Parathyroid adenoma (tissue), 2 donors: Measurements from ENCODE around the gene RPS6KA2.

Experiments
- H2AFZ ChIP-seq: fragments of 300-600 bp; sonication (generic); one replicate; pipeline ENCODE4 v1.7.0; 2017; ENCODE audit warnings: antibody characterized with exemption, mild to moderate bottlenecking
- H3K27ac ChIP-seq: fragments of 300-600 bp; sonication (generic); one replicate; pipeline ENCODE4 v1.7.0; 2017
- H3K27me3 ChIP-seq: fragments of 300-600 bp; sonication (generic); one replicate; pipeline ENCODE4 v1.7.0; 2017; ENCODE audit warnings: low read length; ENCODE audit not compliant: control insufficient read depth, insufficient read depth
- H3K36me3 ChIP-seq: fragments of 300-600 bp; sonication (generic); one replicate; pipeline ENCODE4 v1.7.0; 2017; ENCODE audit warnings: low read length; ENCODE audit not compliant: control insufficient read depth, insufficient read depth
- H3K4me1 ChIP-seq: fragments of 300-600 bp; sonication (generic); one replicate; pipeline ENCODE4 v1.7.0; 2017; ENCODE audit warnings: control low read depth
- H3K4me2 ChIP-seq: fragments of 300-600 bp; sonication (generic); one replicate; pipeline ENCODE4 v1.7.0; 2017; ENCODE audit warnings: low read length
- H3K4me3 ChIP-seq: fragments of 300-600 bp; sonication (generic); one replicate; pipeline ENCODE4 v1.7.0; 2017; ENCODE audit warnings: low read depth, low read length
- H3K79me2 ChIP-seq: fragments of 300-600 bp; sonication (generic); one replicate; pipeline ENCODE4 v1.7.0; 2017; ENCODE audit warnings: control low read depth
- H3K9ac ChIP-seq: fragments of 300-600 bp; sonication (generic); one replicate; pipeline ENCODE4 v1.7.0; 2017; ENCODE audit warnings: mild to moderate bottlenecking
- H3K9me3 ChIP-seq: fragments of 300-600 bp; sonication (generic); one replicate; pipeline ENCODE4 v1.7.0; 2017; ENCODE audit warnings: low read length; ENCODE audit not compliant: control insufficient read depth
- CTCF ChIP-seq: fragments of 300-600 bp; sonication (generic); IDR thresholded peaks from one replicate; pipeline ENCODE4 v1.7.0; 2017; ENCODE audit warnings: antibody characterized with exemption, mild to moderate bottlenecking
- donor health status: primary hyperparathyroidism.

The RPS6KA2 gene

GRCh38 chr6:166538297-166539010 is 88.6 kb downstream of the RPS6KA2 start:
- H3K79me2 ChIP-seq, result peaks cover 19% of the 10 kb centered on the region
- H3K9ac ChIP-seq, result no peak overlapping the region
- no peak overlapping the region for H2AFZ ChIP-seq
- no peak overlapping the region for H3K4me2 ChIP-seq
- H3K27me3 ChIP-seq, result no peaks in the 10 kb centered on the region
- no peaks in the 10 kb centered on the region for H3K36me3 ChIP-seq
- no peaks in the 10 kb centered on the region for H3K9me3 ChIP-seq
- H3K27ac ChIP-seq, result no peak overlapping the region
- H3K4me1 ChIP-seq, result peaks cover 9% of the 10 kb centered on the region
- no peak overlapping the region for H3K4me3 ChIP-seq
- no peak for TF ChIP-seq CTCF

DNA sequence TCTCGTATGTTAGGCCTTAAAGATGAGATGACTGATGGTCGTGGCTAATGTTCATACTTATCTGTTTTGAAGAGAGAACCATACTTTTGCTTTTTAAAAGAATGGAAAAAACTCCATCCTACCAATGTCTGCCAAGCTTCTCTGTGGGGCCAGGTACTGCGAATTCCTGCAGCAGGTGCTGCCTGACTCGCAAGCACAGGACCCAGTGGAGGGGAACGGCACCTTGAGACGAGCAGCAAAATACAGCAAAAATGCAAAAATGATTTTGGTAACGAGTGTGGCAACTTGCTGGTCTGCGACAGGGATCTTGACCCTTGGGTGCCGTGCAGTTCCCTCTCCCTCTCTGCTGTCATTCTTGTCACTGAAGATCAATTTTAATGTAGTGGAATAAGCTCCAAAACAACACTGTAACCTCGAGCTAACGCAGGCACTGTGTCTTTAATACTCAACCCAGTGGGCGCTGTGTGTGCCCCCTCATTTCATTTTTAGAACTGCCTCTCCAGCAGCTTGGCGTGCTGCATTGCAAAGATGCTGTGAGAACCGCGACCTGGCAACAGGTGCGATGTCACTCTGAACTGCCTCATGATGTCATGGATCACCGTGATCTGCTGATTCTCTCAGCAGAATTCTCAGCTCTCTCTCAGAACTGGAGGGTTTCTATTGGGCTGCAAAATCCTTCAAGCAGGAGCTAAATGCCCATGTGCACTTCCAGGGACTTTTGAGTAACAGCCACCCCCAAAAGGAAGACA is 92.2 kb downstream of the RPS6KA2 start:
- no peaks in the 10 kb centered on the region for H3K36me3 ChIP-seq
- H3K4me2 ChIP-seq, result no peak overlapping the region
- H3K79me2 ChIP-seq, result peaks cover 37% of the 10 kb centered on the region
- H3K9me3 ChIP-seq, result no peaks in the 10 kb centered on the region
- H3K9ac ChIP-seq, result no peak overlapping the region
- H3K4me1 ChIP-seq, result no peaks in the 10 kb centered on the region
- no peak overlapping the region for H3K4me3 ChIP-seq
- no peaks in the 10 kb centered on the region for H3K27me3 ChIP-seq
- no peak overlapping the region for H3K27ac ChIP-seq
- H2AFZ ChIP-seq, result no peak overlapping the region
- no peak for TF ChIP-seq CTCF

- Histone ChIP-seq H3K9ac (no peak overlapping the region), H2AFZ (no peak overlapping the region), H3K4me3 (no peak overlapping the region), H3K9me3 (no peaks in the 10 kb centered on the region), H3K79me2 (peaks cover 35% of the 10 kb centered on the region), H3K4me2 (no peak overlapping the region), H3K4me1 (no peaks in the 10 kb centered on the region), H3K27me3 (no peaks in the 10 kb centered on the region), H3K36me3 (no peaks in the 10 kb centered on the region), H3K27ac (no peak overlapping the region)
- TF ChIP-seq CTCF, result no peak
These were observed 93.7 kb downstream of the RPS6KA2 start for GRCh38 chr6:166533205-166533824.

- no peak for TF ChIP-seq CTCF
These were observed 94.7 kb downstream of the RPS6KA2 start for GRCh38 chr6:166532302-166532701.

More at GRCh38 chr6:166532302-166532701, 94.7 kb downstream of the RPS6KA2 start:
- Histone ChIP-seq H3K27me3 (no peaks in the 10 kb centered on the region), H3K79me2 (peaks cover 40% of the 10 kb centered on the region), H3K4me1 (no peaks in the 10 kb centered on the region), H3K9me3 (no peaks in the 10 kb centered on the region), H2AFZ (no peak overlapping the region), H3K9ac (no peak overlapping the region), H3K4me3 (no peak overlapping the region), H3K27ac (no peak overlapping the region), H3K4me2 (no peak overlapping the region), H3K36me3 (no peaks in the 10 kb centered on the region)
